GM12873 (cell line): Measurements from ENCODE around the gene TRMT1.

Experiments
- CTCF ChIP-seq: IDR thresholded peaks from 2 replicates; pipeline ENCODE4 v1.5.1; 2012; ENCODE audit warnings: low read depth, mild to moderate bottlenecking, moderate library complexity, low read length, control low read depth; ENCODE audit not compliant: insufficient read depth; ENCODE audit errors: missing control alignments

Gene TRMT1

GRCh38 chr19:13092606-13093235 is 23.8 kb downstream of the TRMT1 start:
- TF ChIP-seq CTCF = no peak

GRCh38 chr19:13092158-13092543 is 24.4 kb downstream of the TRMT1 start:
- TF ChIP-seq CTCF = no peak

GRCh38 chr19:13091400-13092157 is 25.0 kb downstream of the TRMT1 start:
- TF ChIP-seq CTCF = no peak

- no peak for TF ChIP-seq CTCF
These were observed 25.9 kb downstream of the TRMT1 start for GRCh38 chr19:13090511-13091231.

GRCh38 chr19:13089857-13090507 is 26.6 kb downstream of the TRMT1 start:
- no peak for TF ChIP-seq CTCF

- TF ChIP-seq CTCF = peak; percentile 75
These were observed 27.2 kb downstream of the TRMT1 start for GRCh38 chr19:13089139-13089856.
